ENCODE data around the gene EXOC3. TPM values are rescaled to one million over a fixed set of nuclear protein-coding genes. Genes with fewer than 3 reads are reported as not detected.
"Not testable (repeated sequence)": the region's sequence is repeated elsewhere in the genome, so short reads cannot be mapped to it uniquely, and the experiment has no call there.

EXOC3 gene
- total RNA-seq, 1 donor from 2014 or later, result 19.2 TPM

GRCh38 chr5:395156-395920 is 47.6 kb upstream of the EXOC3 start:
- Histone ChIP-seq H3K4me2 (no peak overlapping the region), H3K9ac (no peak overlapping the region), H4K20me1 (ENCODE audit: low read depth) (no peaks in the 10 kb centered on the region), H2AFZ (replicated peaks) (peak overlapping the region; percentile 13), H3K27ac (no peak overlapping the region), H3K4me3 (no peak overlapping the region), H3F3A (ENCODE audit: low read depth) (no peaks in the 10 kb centered on the region), H3K27me3 (peaks cover 12% of the 10 kb centered on the region), H3K36me3 (no peaks in the 10 kb centered on the region), H3K9me3 (ENCODE audit: low read depth) (no peaks in the 10 kb centered on the region), H3K4me1 (peaks cover 16% of the 10 kb centered on the region), H3K79me2 (ENCODE audit: low read depth) (no peaks in the 10 kb centered on the region)
- Mint-ChIP-seq H3K27ac (no peak overlapping the region), H3K36me3 (no peaks in the 10 kb centered on the region), H3K4me3 (no peak overlapping the region), H3K9me3 (no peaks in the 10 kb centered on the region), H3K4me1 (peaks cover 38% of the 10 kb centered on the region), H3K27me3 (ENCODE audit: insufficient read depth, low read depth) (peaks cover 5% of the 10 kb centered on the region)
- DNase-seq (ENCODE audit: low spot score), result no peak
- TF ChIP-seq, protein P1, sequence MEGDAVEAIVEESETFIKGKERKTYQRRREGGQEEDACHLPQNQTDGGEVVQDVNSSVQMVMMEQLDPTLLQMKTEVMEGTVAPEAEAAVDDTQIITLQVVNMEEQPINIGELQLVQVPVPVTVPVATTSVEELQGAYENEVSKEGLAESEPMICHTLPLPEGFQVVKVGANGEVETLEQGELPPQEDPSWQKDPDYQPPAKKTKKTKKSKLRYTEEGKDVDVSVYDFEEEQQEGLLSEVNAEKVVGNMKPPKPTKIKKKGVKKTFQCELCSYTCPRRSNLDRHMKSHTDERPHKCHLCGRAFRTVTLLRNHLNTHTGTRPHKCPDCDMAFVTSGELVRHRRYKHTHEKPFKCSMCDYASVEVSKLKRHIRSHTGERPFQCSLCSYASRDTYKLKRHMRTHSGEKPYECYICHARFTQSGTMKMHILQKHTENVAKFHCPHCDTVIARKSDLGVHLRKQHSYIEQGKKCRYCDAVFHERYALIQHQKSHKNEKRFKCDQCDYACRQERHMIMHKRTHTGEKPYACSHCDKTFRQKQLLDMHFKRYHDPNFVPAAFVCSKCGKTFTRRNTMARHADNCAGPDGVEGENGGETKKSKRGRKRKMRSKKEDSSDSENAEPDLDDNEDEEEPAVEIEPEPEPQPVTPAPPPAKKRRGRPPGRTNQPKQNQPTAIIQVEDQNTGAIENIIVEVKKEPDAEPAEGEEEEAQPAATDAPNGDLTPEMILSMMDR (IDR thresholded peaks at IDR 0.05), result no peak
- no peak for TF ChIP-seq EZH2phosphoT487 (IDR thresholded peaks at IDR 0.05)
- no peak for TF ChIP-seq EZH2 (IDR thresholded peaks at IDR 0.05)

DNA sequence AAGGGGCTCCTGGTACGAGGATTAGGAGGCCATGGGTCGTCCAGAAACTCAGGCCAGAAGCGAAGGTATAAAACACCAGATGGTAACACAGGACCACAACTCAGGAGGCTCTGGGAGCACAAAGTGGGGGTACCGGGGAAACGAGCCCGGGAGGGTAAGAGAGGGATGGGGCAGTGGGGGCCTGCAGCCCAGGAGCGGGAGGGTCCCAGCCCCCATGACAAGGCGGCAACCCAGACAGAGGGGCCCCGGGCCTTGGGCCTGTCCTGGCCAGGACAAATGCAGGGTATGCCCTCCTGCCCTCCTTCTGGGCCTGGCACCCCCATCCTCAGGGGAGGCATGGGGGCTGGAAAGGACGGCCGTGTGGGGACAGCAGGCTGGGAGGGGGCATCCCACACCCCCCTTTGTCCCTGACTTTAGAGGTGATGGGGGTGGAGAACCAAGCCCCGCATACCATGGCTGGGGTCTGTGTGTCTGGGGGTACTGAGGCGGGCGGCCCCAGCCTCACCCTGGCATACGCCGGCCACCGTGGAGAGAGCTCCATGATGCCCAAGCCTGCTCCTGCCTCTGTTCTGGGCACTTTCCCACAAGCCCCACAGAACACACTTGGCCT is 47.0 kb upstream of the EXOC3 start:
- H3K9ac ChIP-seq, result no peak overlapping the region
- H4K20me1 ChIP-seq (ENCODE audit: low read depth), result no peaks in the 10 kb centered on the region
- H3F3A ChIP-seq (ENCODE audit: low read depth), result no peaks in the 10 kb centered on the region
- H3K4me1 Mint-ChIP-seq, result peaks cover 35% of the 10 kb centered on the region
- no peak for DNase-seq (ENCODE audit: low spot score)
- no peak overlapping the region for H3K4me3 ChIP-seq
- no peak for TF ChIP-seq EZH2phosphoT487 (IDR thresholded peaks at IDR 0.05)
- TF ChIP-seq, protein P1 (IDR thresholded peaks at IDR 0.05), result no peak
- no peak for TF ChIP-seq EZH2 (IDR thresholded peaks at IDR 0.05)
- H3K27me3 ChIP-seq, result peaks cover 18% of the 10 kb centered on the region
- no peak overlapping the region for H2AFZ ChIP-seq (replicated peaks)
- H3K9me3 ChIP-seq (ENCODE audit: low read depth), result no peaks in the 10 kb centered on the region
- H3K27ac ChIP-seq, result no peak overlapping the region
- H3K4me1 ChIP-seq, result peaks cover 10% of the 10 kb centered on the region
- H3K36me3 ChIP-seq, result no peaks in the 10 kb centered on the region
- H3K27ac Mint-ChIP-seq, result peak overlapping the region; percentile 29
- H3K4me3 Mint-ChIP-seq, result no peak overlapping the region
- H3K9me3 Mint-ChIP-seq, result no peaks in the 10 kb centered on the region
- H3K36me3 Mint-ChIP-seq, result no peaks in the 10 kb centered on the region
- H3K4me2 ChIP-seq, result no peak overlapping the region
- H3K79me2 ChIP-seq (ENCODE audit: low read depth), result no peaks in the 10 kb centered on the region
- H3K27me3 Mint-ChIP-seq (ENCODE audit: insufficient read depth, low read depth), result peaks cover 5% of the 10 kb centered on the region

- H3K36me3 Mint-ChIP-seq, result no peaks in the 10 kb centered on the region
- H3K27me3 Mint-ChIP-seq (ENCODE audit: insufficient read depth, low read depth), result peaks cover 5% of the 10 kb centered on the region
- no peak overlapping the region for H3K27ac ChIP-seq
- H3K4me1 Mint-ChIP-seq, result peaks cover 35% of the 10 kb centered on the region
- no peak overlapping the region for H3K4me3 Mint-ChIP-seq
- no peaks in the 10 kb centered on the region for H3K9me3 Mint-ChIP-seq
- peaks cover 10% of the 10 kb centered on the region for H3K4me1 ChIP-seq
- H3K4me2 ChIP-seq, result no peak overlapping the region
- no peak overlapping the region for H3K4me3 ChIP-seq
- H3K36me3 ChIP-seq, result no peaks in the 10 kb centered on the region
- no peak for DNase-seq (ENCODE audit: low spot score)
- peak overlapping the region; percentile 29 for H3K27ac Mint-ChIP-seq
- no peak overlapping the region for H2AFZ ChIP-seq (replicated peaks)
- no peak overlapping the region for H3K9ac ChIP-seq
- peaks cover 21% of the 10 kb centered on the region for H3K27me3 ChIP-seq
- TF ChIP-seq EZH2 (IDR thresholded peaks at IDR 0.05) (no peak), EZH2phosphoT487 (IDR thresholded peaks at IDR 0.05) (no peak)
- TF ChIP-seq, protein P1 (IDR thresholded peaks at IDR 0.05), result no peak
- no peaks in the 10 kb centered on the region for H4K20me1 ChIP-seq (ENCODE audit: low read depth)
- H3F3A ChIP-seq (ENCODE audit: low read depth), result no peaks in the 10 kb centered on the region
- H3K79me2 ChIP-seq (ENCODE audit: low read depth), result no peaks in the 10 kb centered on the region
- H3K9me3 ChIP-seq (ENCODE audit: low read depth), result no peaks in the 10 kb centered on the region
Measured at GRCh38 chr5:396531-396961, 46.4 kb upstream of the EXOC3 start.

DNA sequence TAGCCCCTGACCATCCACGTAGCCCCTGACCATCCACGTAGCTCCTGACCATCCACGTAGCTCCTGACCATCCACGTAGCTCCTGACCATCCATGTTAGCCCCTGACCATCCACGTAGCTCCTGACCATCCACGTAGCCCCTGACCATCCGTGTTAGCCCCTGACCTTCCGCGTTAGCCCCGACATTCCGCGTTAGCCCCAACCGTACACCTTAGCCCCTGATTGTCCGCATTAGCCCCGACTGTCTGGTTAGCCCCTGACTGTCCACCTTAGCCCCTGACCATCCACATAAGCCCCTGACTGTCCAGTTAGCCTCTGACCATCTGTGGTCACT is 44.9 kb upstream of the EXOC3 start:
- not testable (repeated sequence) for H3K9me3 ChIP-seq (ENCODE audit: low read depth); H3K4me2 ChIP-seq; H3K27ac ChIP-seq; H4K20me1 ChIP-seq (ENCODE audit: low read depth); H3K4me3 Mint-ChIP-seq; H3K9me3 Mint-ChIP-seq; H2AFZ ChIP-seq (replicated peaks); H3K9ac ChIP-seq; H3K79me2 ChIP-seq (ENCODE audit: low read depth); H3F3A ChIP-seq (ENCODE audit: low read depth); H3K4me3 ChIP-seq; H3K36me3 ChIP-seq; H3K27me3 Mint-ChIP-seq (ENCODE audit: insufficient read depth, low read depth); H3K27ac Mint-ChIP-seq; DNase-seq (ENCODE audit: low spot score); H3K36me3 Mint-ChIP-seq
- Histone ChIP-seq H3K4me1 (peaks cover 10% of the 10 kb centered on the region), H3K27me3 (peaks cover 21% of the 10 kb centered on the region)
- peaks cover 27% of the 10 kb centered on the region for H3K4me1 Mint-ChIP-seq

All from neural progenitor cell (in vitro differentiated cells).